Measurements from ENCODE around the gene VPS35. TPM values are rescaled to one million over a fixed set of nuclear protein-coding genes. Genes with fewer than 3 reads are reported as not detected.

VPS35 gene
- 83.0 and 147 TPM in 2 replicates for total RNA-seq

GRCh38 chr16:46688654-46689364, at the start of gene VPS35:
Gene VPS35, minus strand, starts transcription at chr16:46689178. Its CDS starts 45 bp downstream, at chr16:46689133.

GRCh38 chr16:46689365-46690280, 645 bp upstream of the VPS35 start, which contains the start of gene ORC6:
Gene ORC6, plus strand, starts transcription at chr16:46689659. Its CDS starts 47 bp downstream, at chr16:46689706.

GRCh38 chr16:46621006-46621933, 67.7 kb downstream of the VPS35 start, which contains the start of gene SHCBP1:
Gene SHCBP1, minus strand, starts transcription at chr16:46621379. Its CDS starts 20 bp downstream, at chr16:46621359.

Other genes with a start within 250 kb of the VPS35 start
- gene SHCBP1, start 67.8 kb downstream of the VPS35 start, total RNA-seq: 0.07 and 0.34 TPM in 2 replicates
- 2.5 and 2.7 TPM in 2 replicates for gene ORC6, start 481 bp upstream of the VPS35 start, total RNA-seq
- gene MYLK3, start 59.2 kb upstream of the VPS35 start, total RNA-seq: under 0.01 and 0.14 TPM in 2 replicates
- 8.5 and 10.6 TPM in 2 replicates for gene C16orf87, start 142.0 kb upstream of the VPS35 start, total RNA-seq
- gene GPT2, start 195.2 kb upstream of the VPS35 start, total RNA-seq: 41.4 and 88.6 TPM in 2 replicates